Heart left ventricle (tissue), 13 donors: ENCODE measurements around the gene ENOX1.

Experiments used
- CTCF ChIP-seq, 12 donors: fragments of 200-600 bp; sonication (generic) in 4 of 12; IDR thresholded peaks; one replicate each; pipeline versions ENCODE4 v1.5.0 to v1.8.0; 2018 to 2022; ENCODE audit warnings: antibody characterized with exemption in 12 of 12, mild to moderate bottlenecking in 5 of 12
- POLR2A ChIP-seq, 2 donors: fragments of 450-650 bp; IDR thresholded peaks; one replicate each; pipeline ENCODE4 v1.6.1; 2017; ENCODE audit warnings: antibody characterized with exemption in 2 of 2, mild to moderate bottlenecking in 2 of 2, moderate library complexity in 2 of 2
- donor health status: ischemic (EF 13 %, LVEDD 7.1; RV severe dilation, severe dysfunction).
- donor health status: DM: no; HTN: yes; CAD: no.
- donor health status: DM: no; HTN: no; CAD: no.
- donor health status: ischemic (EF 25% LVEDD 6.9; RV normal size, moderate dysfunction).
- donor health status: ischemic (EF 25% LVEDD 5.7; RV mildly dilated, moderate dysfunction).
- donor health status: ischemic (EF 35%, LVEDD 5.7; RV mildly dilated, moderate dysfunction).
- donor health status: nonischemic (EF 11% LVEDD 7.7; RV severe dilation, severe dysfunction).
- donor health status: DM: yes; HTN: yes; CAD: no.
- donor health status: PGD.
- donor health status: ischemic (EF 29% LVEDD 5.4; RV normal size, mild dysfunction).
- donor health status: nonischemic (EF 23%, LVEDD 6.1; RV moderate dilation, normal function).

- no peak for TF ChIP-seq CTCF (IDR thresholded peaks at IDR 0.05)
- TF ChIP-seq POLR2A (IDR thresholded peaks at IDR 0.05): no peak
These were observed 418.8 kb downstream of the ENOX1 start for GRCh38 chr13:43368003-43368402.
